HG03095 (cell line): ENCODE data around the gene MS4A15.
"Not testable (repeated sequence)": the region's sequence is repeated elsewhere in the genome, so short reads cannot be mapped to it uniquely, and the experiment has no call there.

ENCODE experiments used
- ATAC-seq: cut with Tn5 transposase; IDR thresholded peaks from one replicate; pipeline ENCODE4 v1.9.1; 2021; ENCODE audit warnings: moderate library complexity; ENCODE audit not compliant: unreplicated experiment

Gene MS4A15

DNA sequence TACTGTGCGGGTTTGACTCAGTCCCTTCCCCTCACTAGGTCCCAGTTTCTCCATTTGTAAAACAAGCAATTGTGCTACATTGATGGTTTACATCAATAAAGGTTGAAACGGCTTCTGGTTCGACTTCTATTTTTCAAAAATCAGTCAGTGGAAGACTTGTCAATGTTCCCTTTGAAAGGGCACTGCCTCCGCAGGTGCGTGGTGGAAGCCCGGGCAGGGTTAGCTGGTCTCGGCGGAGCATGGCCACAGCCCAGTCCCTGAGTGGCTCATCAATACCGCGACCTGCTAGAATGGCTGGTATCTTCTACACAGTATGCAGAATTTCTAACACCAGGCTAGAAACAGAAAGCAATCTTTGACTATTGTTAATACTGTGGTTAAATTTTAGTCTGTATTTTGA lies 44.5 kb downstream of the MS4A15 start:
- no peak for ATAC-seq

DNA sequence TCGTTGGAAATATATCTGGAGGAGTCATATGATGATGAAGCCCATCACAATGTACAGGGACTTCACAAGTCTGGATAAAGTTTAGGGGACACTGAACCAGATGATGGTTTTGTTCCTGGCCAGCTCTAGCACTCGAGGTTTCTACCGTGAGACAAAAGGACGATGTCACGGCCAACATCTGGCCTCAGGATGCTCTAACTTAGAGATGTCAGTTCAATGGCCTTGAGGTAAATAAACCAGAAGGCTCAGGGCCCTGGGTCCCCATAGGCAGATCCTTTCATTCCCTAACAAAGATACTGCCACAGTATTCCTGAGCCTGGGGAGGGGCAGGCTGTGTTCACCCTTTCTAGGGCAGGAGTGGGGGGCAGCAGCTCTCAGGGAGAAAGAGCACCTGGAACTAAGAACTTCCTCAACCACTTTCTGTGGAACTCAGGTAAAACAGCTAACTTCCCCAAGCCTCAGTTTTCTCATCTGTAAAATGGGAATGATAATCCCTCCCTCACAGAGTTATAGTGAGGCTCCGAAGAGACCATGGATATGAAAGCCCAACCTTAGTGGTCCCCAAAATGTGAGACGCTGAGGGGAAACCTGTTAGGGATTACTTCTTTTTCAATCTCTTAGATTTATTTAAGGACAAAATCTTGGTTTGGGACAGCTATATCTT lies 46.7 kb downstream of the MS4A15 start:
- no peak for ATAC-seq

DNA sequence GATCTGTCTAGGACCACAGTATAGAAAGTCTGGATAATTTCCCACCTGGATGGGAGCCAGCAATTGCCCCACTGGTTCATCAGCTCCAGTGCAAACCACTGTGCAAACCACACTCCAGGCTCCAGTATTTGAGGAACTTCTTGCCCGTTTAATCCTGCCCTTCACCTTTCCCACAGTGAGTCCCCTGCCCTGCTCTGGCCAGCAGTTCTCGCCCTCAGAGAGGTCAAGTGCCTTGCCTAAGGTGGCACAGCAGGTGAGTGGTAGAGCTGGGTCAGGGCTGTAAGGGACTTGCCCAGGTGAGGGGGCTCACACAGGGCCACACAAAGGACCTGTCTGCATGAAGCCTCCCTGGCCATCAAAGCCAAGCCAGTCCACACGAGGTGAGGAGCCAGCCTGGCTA lies 52.6 kb downstream of the MS4A15 start:
- no peak for ATAC-seq

DNA sequence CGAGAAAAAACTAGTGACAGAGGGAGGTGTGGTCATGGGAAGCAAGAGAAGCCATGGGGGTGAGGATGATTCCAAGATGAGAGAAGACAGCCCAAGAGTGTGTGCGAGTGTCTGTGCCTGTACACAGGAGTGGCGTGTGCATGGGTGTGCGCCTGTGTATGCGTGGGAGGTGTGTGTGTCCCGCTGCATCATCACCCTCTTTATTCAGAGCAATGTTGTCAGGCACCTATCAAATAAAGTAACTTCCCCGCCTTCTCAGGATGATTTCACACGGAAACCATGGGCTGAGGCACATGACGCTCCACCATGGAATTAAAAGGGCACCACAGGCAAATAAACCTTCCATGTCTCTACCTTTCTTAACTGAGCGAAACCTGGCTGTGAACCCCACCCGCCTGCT lies 53.0 kb downstream of the MS4A15 start:
- ATAC-seq = no peak

DNA sequence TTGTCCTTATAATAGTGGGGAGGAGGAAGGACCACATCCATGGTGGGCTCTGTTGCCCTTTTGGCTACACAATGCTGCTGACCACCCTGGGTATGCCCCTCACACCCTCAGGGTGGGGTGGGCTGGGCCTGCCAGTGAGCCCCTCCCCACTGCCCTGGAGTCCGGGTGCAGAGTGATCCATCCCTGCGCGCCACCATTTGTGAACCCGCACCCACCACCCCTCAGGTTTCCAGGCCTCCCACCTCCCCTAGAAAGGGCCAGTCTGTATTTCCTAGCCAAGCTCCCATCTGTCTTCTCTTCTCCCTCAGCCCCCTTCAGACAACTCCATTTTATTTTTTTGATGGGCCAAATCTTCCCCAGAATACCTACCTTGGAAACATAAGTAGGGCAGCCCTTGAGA lies 53.5 kb downstream of the MS4A15 start:
- no peak for ATAC-seq

DNA sequence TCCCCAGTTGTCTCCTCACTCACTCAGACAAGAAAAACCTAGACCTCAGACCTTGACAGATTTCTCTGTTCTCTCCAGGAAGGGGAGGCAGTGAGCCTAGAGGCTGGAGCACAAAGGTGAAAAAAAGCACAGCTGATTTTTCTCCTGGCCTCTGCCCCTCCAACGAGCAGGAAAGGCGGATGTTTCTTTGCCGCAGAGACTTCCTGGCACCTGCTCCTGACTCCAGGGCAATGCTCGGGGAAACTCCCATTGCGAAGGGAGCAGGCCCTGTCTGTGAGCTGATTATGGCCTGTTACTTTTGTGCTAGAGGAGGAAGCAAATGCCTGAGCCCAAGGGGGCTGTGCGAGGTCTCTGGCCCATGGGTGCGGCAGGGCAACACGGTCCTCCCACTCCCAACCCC lies 53.9 kb downstream of the MS4A15 start:
- ATAC-seq = no peak

DNA sequence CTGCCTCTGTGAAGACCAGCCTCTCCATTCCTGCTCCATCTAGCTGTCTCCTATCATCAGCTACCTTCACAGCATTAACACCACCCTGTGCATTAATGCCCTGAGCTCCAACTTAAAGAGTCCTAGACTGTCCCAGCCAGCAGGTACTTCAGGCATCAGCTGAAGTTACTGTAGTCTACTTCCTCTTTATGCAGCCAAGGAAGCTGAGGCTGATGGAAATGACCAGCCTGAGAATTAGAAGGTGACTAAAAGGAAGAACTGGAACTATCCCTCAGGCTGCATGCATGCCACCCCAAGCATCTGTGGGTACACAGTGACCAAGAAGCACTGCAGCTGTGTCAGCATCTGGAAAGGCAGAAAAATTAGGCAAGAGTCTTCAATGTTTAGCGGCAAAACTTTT lies 56.7 kb downstream of the MS4A15 start:
- ATAC-seq = no peak

- no peak for ATAC-seq
These were observed 57.4 kb downstream of the MS4A15 start for GRCh38 chr11:60814112-60814511.

GRCh38 chr11:60816590-60817157 lies 60.0 kb downstream of the MS4A15 start:
- ATAC-seq = no peak

DNA sequence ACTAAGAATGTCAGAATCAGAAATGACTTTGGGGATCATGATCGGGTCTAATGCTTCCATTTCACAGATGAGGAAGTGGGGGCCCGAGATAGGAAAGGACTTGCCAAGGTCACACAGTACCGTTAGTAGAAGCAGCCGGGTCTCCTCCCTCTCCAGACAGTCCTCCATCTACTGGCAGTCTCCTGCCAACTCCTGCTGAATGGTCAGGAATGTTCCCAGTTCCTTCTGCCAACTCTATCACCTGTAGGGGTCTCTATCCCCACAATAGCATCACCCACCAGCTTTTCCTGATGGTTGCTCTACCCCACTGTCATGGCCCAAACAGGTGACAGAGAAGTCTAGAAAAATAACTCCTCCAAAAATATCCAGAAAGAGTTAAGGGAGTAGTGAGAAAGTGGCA lies 61.4 kb downstream of the MS4A15 start:
- ATAC-seq = no peak

DNA sequence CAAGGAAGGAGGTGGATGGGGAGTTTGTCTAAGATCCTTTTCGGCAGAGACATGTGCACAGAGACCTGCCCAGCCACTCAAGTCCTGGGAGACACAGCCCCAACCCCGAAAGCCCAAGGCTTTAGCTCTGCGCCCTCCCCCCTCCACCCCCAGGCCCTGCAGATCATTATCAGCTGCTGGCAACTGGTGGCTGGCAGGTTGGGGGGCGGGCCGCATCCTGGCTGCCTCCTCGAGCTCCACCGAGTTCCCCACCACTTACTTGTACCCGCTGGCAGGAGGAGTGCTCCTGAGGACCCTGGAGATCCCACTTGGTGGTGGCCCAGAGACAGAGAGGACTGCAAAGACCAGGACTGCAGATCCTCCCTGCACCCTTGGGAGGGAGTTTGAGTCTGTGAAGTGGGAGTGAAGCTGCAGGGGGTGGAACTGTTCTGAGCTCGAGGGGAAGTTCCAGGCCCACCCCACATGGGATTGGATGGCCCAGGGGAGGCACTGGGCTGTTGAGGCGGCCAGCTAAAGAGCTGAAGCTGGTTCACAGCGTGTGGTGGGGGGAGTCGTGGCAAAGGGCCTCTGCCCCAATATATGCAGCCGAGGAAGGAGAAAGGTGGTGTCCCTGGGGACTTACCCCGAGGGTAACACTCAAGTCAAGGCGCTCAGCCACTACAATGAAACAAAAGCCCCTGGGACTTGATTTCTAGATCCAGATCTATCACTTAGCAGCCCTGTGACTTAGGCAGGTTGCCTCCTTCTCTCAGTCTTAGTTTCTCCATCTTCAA lies 65.3 kb downstream of the MS4A15 start:
- no peak for ATAC-seq

- ATAC-seq = not testable (repeated sequence)
These were observed 67.2 kb downstream of the MS4A15 start for GRCh38 chr11:60823745-60824306.

DNA sequence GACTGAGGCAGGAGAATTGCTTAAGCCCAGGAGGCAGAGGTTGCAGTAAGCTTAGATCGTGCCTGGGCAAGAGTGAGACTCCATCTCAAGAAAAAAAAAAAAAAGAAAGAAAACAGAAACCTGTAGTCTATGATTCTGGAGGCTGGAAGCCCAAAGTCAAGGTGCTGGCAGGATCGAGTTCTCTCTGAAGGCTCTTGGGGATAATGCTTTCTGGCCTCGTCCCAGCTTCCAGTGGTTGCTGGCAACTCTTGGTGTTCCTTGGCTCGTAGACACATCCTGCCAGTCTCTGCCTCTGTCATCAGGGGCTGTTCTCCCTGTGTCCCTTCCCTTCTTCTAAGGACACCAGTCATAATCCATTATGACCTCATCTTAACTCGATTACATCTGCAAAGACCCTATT lies 68.5 kb downstream of the MS4A15 start:
- ATAC-seq = no peak

DNA sequence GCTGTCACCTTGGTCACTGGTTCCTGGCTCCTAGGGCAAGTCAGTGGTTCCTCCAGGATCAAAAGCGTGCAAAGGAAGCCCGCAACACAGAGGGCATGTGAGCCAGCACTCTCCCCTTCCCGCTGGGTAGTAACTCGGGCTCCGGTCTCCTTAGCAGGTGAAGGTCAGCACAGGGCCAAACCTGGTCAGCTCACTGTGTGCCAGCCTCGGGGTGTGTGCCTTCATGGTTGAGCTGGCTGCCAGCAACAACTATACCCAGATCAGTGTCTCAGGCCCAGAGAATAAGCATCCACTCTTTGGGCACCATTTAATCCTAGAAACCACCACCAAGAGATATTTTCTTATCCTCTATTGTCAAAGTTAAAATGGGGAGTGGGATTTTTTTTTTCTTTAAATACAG lies 69.1 kb downstream of the MS4A15 start:
- ATAC-seq = no peak
